Body of pancreas (tissue), 4 donors: ENCODE results near the gene UGT1A4.

Experiments used
- CTCF ChIP-seq, 7 experiments: fragments of 450-650 bp in 4 of 7; fragments of 200-600 bp in 3 of 7; sonication (generic) in 3 of 7; IDR thresholded peaks; one replicate each; pipeline ENCODE4 v1.5.1; 2016 to 2019; ENCODE audit warnings: antibody characterized with exemption in 7 of 7
- POLR2A ChIP-seq, 3 donors: fragments of 450-650 bp; IDR thresholded peaks; one replicate each; pipeline ENCODE4 v1.6.1; 2016; ENCODE audit warnings: antibody characterized with exemption in 3 of 3, mild to moderate bottlenecking in 2 of 3

- TF ChIP-seq CTCF (IDR thresholded peaks at IDR 0.05) (no peak), POLR2A (IDR thresholded peaks at IDR 0.05) (no peak)
Measured at GRCh38 chr2:233747283-233747544, 28.7 kb downstream of the UGT1A4 start.
